Epithelial cell of esophagus (primary cell): ENCODE data around the gene THAP9.

Experiments used
- DNase-seq: peaks from one replicate; pipeline ENCODE4 v3.0.0; 2010; ENCODE audit warnings: low read depth
- H3K4me3 ChIP-seq: 2 replicates; pipeline ENCODE4 v1.5.1; 2011; ENCODE audit warnings: mild to moderate bottlenecking, low read length, control low read depth
- CTCF ChIP-seq: IDR thresholded peaks from 2 replicates; pipeline ENCODE4 v1.5.1; 2011; ENCODE audit warnings: low read depth, mild to moderate bottlenecking, low read length, control low read depth, inconsistent platforms; ENCODE audit not compliant: insufficient read depth; ENCODE audit errors: missing control alignments

Gene THAP9

GRCh38 chr4:82965763-82966162 lies 65.2 kb downstream of the THAP9 start:
- DNase-seq, result no peak
- TF ChIP-seq CTCF, result no peak
- no peak overlapping the region for H3K4me3 ChIP-seq

DNA sequence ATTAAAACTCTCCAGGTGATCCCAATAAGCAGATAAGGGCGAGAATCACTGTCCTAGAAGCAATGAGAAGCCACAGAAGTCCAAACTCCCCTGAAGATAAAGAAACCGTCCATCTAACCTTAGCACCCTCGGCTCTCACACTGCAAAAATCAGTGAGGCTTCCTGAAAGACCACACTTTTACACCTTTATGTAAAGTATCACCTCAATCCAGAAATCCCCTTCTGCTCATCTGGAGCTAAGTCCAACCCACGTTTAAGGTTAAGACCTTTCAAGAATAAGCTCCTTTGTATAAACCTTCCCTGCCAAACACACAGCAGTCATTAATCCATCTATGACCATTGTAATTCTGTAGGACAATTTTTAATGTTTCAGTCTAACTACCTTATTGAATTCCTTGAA lies 68.4 kb downstream of the THAP9 start:
- TF ChIP-seq CTCF, result no peak
- DNase-seq, result no peak
- H3K4me3 ChIP-seq, result no peak overlapping the region

- no peak overlapping the region for H3K4me3 ChIP-seq
- TF ChIP-seq CTCF, result no peak
- no peak for DNase-seq
Measured at GRCh38 chr4:82969414-82969813, 68.9 kb downstream of the THAP9 start.
